Measurements from ENCODE around the gene FHIT.

The FHIT gene

DNA sequence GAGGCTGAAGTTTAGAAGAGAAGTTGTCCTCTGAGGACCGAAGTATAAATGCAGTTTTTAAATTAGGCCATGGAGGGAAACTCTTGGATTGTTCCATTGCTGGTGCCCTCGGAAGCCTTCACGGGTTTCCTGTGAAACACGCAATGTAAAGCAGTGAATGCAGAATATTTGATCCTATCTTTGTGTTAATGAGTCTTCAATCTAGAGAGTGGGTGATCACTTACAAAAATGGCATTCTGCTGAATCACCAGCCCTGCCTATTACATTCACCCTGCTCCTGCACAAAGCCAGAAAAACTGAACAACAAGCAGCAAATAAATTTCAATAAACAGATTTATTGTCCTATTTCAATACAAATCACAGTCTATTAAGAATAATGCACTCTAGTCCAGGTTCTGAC is 1063.9 kb downstream of the FHIT start:
- no peak overlapping the region for H3K9ac ChIP-seq (ENCODE audit: low read length)

DNA sequence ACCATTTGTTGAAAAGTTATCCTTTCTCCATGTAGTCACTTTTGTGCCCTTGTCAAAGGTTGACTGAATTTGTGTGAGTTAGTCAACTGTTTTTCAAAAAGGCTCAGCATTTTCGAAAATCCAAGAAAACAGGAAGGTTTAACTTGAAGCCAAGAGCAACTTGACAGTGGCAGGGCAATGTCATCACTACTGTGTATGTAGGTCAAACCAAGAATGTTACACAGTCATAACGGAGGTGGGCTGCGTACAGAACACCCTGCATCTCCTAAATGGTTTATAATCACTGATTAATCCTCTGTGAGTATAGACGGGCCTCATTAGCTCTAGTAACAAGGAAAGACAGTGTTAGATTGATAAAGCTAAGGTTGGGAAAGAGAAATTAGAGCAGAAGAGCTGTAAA is 1064.9 kb downstream of the FHIT start:
- no peak overlapping the region for H3K4me3 ChIP-seq (ENCODE audit: insufficient read depth, low read length, poor library complexity, severe bottlenecking)
- no peaks in the 10 kb centered on the region for H3K79me2 ChIP-seq (ENCODE audit: insufficient read depth, low read length)
- H3K9ac ChIP-seq (ENCODE audit: low read length): no peak overlapping the region
- TF ChIP-seq, protein P1, sequence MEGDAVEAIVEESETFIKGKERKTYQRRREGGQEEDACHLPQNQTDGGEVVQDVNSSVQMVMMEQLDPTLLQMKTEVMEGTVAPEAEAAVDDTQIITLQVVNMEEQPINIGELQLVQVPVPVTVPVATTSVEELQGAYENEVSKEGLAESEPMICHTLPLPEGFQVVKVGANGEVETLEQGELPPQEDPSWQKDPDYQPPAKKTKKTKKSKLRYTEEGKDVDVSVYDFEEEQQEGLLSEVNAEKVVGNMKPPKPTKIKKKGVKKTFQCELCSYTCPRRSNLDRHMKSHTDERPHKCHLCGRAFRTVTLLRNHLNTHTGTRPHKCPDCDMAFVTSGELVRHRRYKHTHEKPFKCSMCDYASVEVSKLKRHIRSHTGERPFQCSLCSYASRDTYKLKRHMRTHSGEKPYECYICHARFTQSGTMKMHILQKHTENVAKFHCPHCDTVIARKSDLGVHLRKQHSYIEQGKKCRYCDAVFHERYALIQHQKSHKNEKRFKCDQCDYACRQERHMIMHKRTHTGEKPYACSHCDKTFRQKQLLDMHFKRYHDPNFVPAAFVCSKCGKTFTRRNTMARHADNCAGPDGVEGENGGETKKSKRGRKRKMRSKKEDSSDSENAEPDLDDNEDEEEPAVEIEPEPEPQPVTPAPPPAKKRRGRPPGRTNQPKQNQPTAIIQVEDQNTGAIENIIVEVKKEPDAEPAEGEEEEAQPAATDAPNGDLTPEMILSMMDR (IDR thresholded peaks at IDR 0.05; ENCODE audit: insufficient read depth, low read length, poor library complexity, severe bottlenecking): no peak
- no peak for TF ChIP-seq EZH2phosphoT487 (conservative IDR thresholded peaks at IDR 0.05; ENCODE audit: low read length)
- H3K27ac ChIP-seq (ENCODE audit: low read depth, low read length): no peak overlapping the region
- H3F3A ChIP-seq (ENCODE audit: insufficient read depth): no peaks in the 10 kb centered on the region
- no peaks in the 10 kb centered on the region for H4K20me1 ChIP-seq (ENCODE audit: low read depth, low read length)
- H3K27me3 ChIP-seq (ENCODE audit: low read length): no peaks in the 10 kb centered on the region
- H3K9me2 ChIP-seq (replicated peaks; ENCODE audit: insufficient read depth, low read length): no peaks in the 10 kb centered on the region
- H3K4me2 ChIP-seq (ENCODE audit: low read depth, low read length, poor library complexity, severe bottlenecking): no peak overlapping the region
- H2AFZ ChIP-seq (ENCODE audit: low read depth, low read length, severe bottlenecking): no peak overlapping the region
- no peaks in the 10 kb centered on the region for H3K9me3 ChIP-seq (ENCODE audit: insufficient read depth, low read length)
- no peaks in the 10 kb centered on the region for H3K36me3 ChIP-seq (ENCODE audit: low read length)

More for the DNA sequence above, 1063.9 kb downstream of the FHIT start:
- TF ChIP-seq, protein P1 (IDR thresholded peaks at IDR 0.05; ENCODE audit: insufficient read depth, low read length, poor library complexity, severe bottlenecking): no peak
- no peak for TF ChIP-seq EZH2phosphoT487 (conservative IDR thresholded peaks at IDR 0.05; ENCODE audit: low read length)
- Histone ChIP-seq H2AFZ (ENCODE audit: low read depth, low read length, severe bottlenecking) (no peak overlapping the region), H3K79me2 (ENCODE audit: insufficient read depth, low read length) (no peaks in the 10 kb centered on the region), H3K4me3 (ENCODE audit: insufficient read depth, low read length, poor library complexity, severe bottlenecking) (no peak overlapping the region), H3K27me3 (ENCODE audit: low read length) (no peaks in the 10 kb centered on the region), H3K36me3 (ENCODE audit: low read length) (no peaks in the 10 kb centered on the region), H3K27ac (ENCODE audit: low read depth, low read length) (no peak overlapping the region), H3K4me2 (ENCODE audit: low read depth, low read length, poor library complexity, severe bottlenecking) (no peak overlapping the region), H4K20me1 (ENCODE audit: low read depth, low read length) (no peaks in the 10 kb centered on the region), H3F3A (ENCODE audit: insufficient read depth) (no peaks in the 10 kb centered on the region), H3K9me3 (ENCODE audit: insufficient read depth, low read length) (no peaks in the 10 kb centered on the region), H3K9me2 (replicated peaks; ENCODE audit: insufficient read depth, low read length) (no peaks in the 10 kb centered on the region)

DNA sequence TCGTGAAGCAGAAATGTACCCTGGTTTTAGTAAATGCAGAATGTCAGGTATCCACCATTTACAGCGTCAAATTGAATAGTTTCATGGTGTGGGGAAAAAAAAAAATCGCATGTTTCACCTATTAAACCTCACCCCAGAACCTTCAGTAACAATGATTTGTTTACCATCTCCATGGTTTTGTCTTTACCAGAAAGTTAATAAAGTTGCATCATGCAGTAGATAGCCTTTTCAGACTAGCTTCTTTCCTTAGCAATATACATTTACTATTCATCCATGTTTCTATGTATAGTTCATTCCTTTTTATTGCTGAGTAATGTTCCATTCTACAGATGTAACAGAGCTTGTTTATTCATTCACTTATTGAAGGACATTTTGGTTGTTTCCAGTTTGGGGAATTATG is 1066.1 kb downstream of the FHIT start:
- TF ChIP-seq, protein P1 (IDR thresholded peaks at IDR 0.05; ENCODE audit: insufficient read depth, low read length, poor library complexity, severe bottlenecking): no peak
- no peak for TF ChIP-seq EZH2phosphoT487 (conservative IDR thresholded peaks at IDR 0.05; ENCODE audit: low read length)
- no peak overlapping the region for H3K4me3 ChIP-seq (ENCODE audit: insufficient read depth, low read length, poor library complexity, severe bottlenecking)
- H3K36me3 ChIP-seq (ENCODE audit: low read length): no peaks in the 10 kb centered on the region
- H3K27ac ChIP-seq (ENCODE audit: low read depth, low read length): no peak overlapping the region
- no peaks in the 10 kb centered on the region for H4K20me1 ChIP-seq (ENCODE audit: low read depth, low read length)
- no peak overlapping the region for H2AFZ ChIP-seq (ENCODE audit: low read depth, low read length, severe bottlenecking)
- H3K4me2 ChIP-seq (ENCODE audit: low read depth, low read length, poor library complexity, severe bottlenecking): no peak overlapping the region
- no peaks in the 10 kb centered on the region for H3K9me2 ChIP-seq (replicated peaks; ENCODE audit: insufficient read depth, low read length)
- H3F3A ChIP-seq (ENCODE audit: insufficient read depth): no peaks in the 10 kb centered on the region
- H3K9ac ChIP-seq (ENCODE audit: low read length): no peak overlapping the region
- H3K79me2 ChIP-seq (ENCODE audit: insufficient read depth, low read length): no peaks in the 10 kb centered on the region
- no peaks in the 10 kb centered on the region for H3K27me3 ChIP-seq (ENCODE audit: low read length)
- no peaks in the 10 kb centered on the region for H3K9me3 ChIP-seq (ENCODE audit: insufficient read depth, low read length)
